OCI-M2 (cell line): Measurements from ENCODE around the gene ITPKB.
"Not testable (repeated sequence)": the region's sequence is repeated elsewhere in the genome, so short reads cannot be mapped to it uniquely, and the experiment has no call there.

Experiments
- DNase-seq: peaks from one replicate; lab custom pipeline; 2025; ENCODE audit not compliant: unreplicated experiment; lab: John Stamatoyannopoulos, UW

Gene ITPKB

GRCh38 chr1:226627050-226627755 lies 111.9 kb downstream of the ITPKB start:
- DNase-seq, result no peak

- DNase-seq, result peak; percentile 7
Measured at GRCh38 chr1:226626577-226626956, 112.5 kb downstream of the ITPKB start.

GRCh38 chr1:226625832-226626576 lies 113.1 kb downstream of the ITPKB start:
- DNase-seq, result no peak

GRCh38 chr1:226625326-226625725 lies 113.8 kb downstream of the ITPKB start:
- no peak for DNase-seq

- DNase-seq, result no peak
Measured at GRCh38 chr1:226624526-226624925, 114.6 kb downstream of the ITPKB start.

- DNase-seq, result no peak
Measured at GRCh38 chr1:226622012-226622411, 117.1 kb downstream of the ITPKB start.

- DNase-seq, result no peak
Measured at GRCh38 chr1:226619031-226619430, 120.1 kb downstream of the ITPKB start.

GRCh38 chr1:226618380-226618779 lies 120.7 kb downstream of the ITPKB start:
- no peak for DNase-seq

GRCh38 chr1:226617719-226618118 lies 121.4 kb downstream of the ITPKB start:
- DNase-seq, result not testable (repeated sequence)

- no peak for DNase-seq
Measured at GRCh38 chr1:226617109-226617508, 122.0 kb downstream of the ITPKB start.

GRCh38 chr1:226616636-226617035 lies 122.4 kb downstream of the ITPKB start:
- no peak for DNase-seq

- DNase-seq, result no peak
Measured at GRCh38 chr1:226615876-226616275, 123.2 kb downstream of the ITPKB start.

- DNase-seq, result not testable (repeated sequence)
Measured at GRCh38 chr1:226611980-226612379, 127.1 kb downstream of the ITPKB start.

GRCh38 chr1:226611301-226611700 lies 127.8 kb downstream of the ITPKB start:
- DNase-seq, result no peak

GRCh38 chr1:226610671-226611070 lies 128.4 kb downstream of the ITPKB start:
- no peak for DNase-seq

GRCh38 chr1:226609836-226610455 lies 129.1 kb downstream of the ITPKB start:
- no peak for DNase-seq

- DNase-seq, result no peak
Measured at GRCh38 chr1:226608699-226609505, 130.2 kb downstream of the ITPKB start.

- DNase-seq, result no peak
Measured at GRCh38 chr1:226607821-226608220, 131.3 kb downstream of the ITPKB start.

GRCh38 chr1:226607268-226607660 lies 131.8 kb downstream of the ITPKB start:
- DNase-seq, result no peak

- DNase-seq, result no peak
Measured at GRCh38 chr1:226606311-226607267, 132.5 kb downstream of the ITPKB start.
